H1 (cell line): ENCODE results near the gene PKD1. TPM values are rescaled to one million over a fixed set of nuclear protein-coding genes. Genes with fewer than 3 reads are reported as not detected.
"Not testable (repeated sequence)": the region's sequence is repeated elsewhere in the genome, so short reads cannot be mapped to it uniquely, and the experiment has no call there.

Source experiments
- CTCF ChIA-PET: fragments of 300-600 bp; sonication (Branson Sonifier 250); formaldehyde crosslinking; loops from one replicate; lab custom pipeline; 2021; ENCODE audit not compliant: partially characterized antibody; lab: Charles Lee
- POLR2A ChIA-PET: fragments of 300-600 bp; sonication (Branson Sonifier 250); formaldehyde crosslinking; loops from one replicate; lab custom pipeline; 2021; ENCODE audit warnings: inconsistent platforms; ENCODE audit not compliant: partially characterized antibody; lab: Charles Lee
- DNase-seq, 2 experiments: peaks; one replicate each; pipeline versions ENCODE4 v3.0.0 to v3.0.0-alpha.2; 2010 to 2022; ENCODE audit warnings: low spot score in 2 of 2, low read depth in 1 of 2, mixed read lengths in 1 of 2
- FAIRE-seq: peaks from 2 replicates; lab custom pipeline; 2011; peaks lifted over from hg19 to GRCh38; lab: Jason Lieb, UNC
- H2AFZ ChIP-seq: 2 replicates; pipeline ENCODE4 v1.8.1; 2012; ENCODE audit warnings: low read length, inconsistent platforms
- H2AK5ac ChIP-seq: 2 replicates; pipeline ENCODE4 v1.6.1; 2013; ENCODE audit warnings: low read depth, low read length
- H2BK120ac ChIP-seq: replicated peaks from 2 replicates; pipeline ENCODE3; 2013; ENCODE audit warnings: low read depth, low read length, inconsistent platforms
- H2BK12ac ChIP-seq: 2 replicates; pipeline ENCODE4 v1.6.1; 2013; ENCODE audit warnings: low read depth, low read length
- H2BK15ac ChIP-seq: 2 replicates; pipeline ENCODE4 v1.6.1; 2013; ENCODE audit warnings: low read length
- H2BK20ac ChIP-seq: 2 replicates; pipeline ENCODE4 v1.6.1; 2013; ENCODE audit warnings: low read length
- H2BK5ac ChIP-seq: 2 replicates; pipeline ENCODE4 v1.6.1; 2013; ENCODE audit warnings: low read depth, low read length
- H3K14ac ChIP-seq: 2 replicates; pipeline ENCODE4 v1.6.1; 2013; ENCODE audit warnings: inconsistent platforms; ENCODE audit not compliant: insufficient read length
- H3K18ac ChIP-seq: 2 replicates; pipeline ENCODE4 v1.6.1; 2013; ENCODE audit warnings: low read length; ENCODE audit errors: extremely low read depth
- H3K23ac ChIP-seq: 2 replicates; pipeline ENCODE4 v1.6.1; 2013; ENCODE audit warnings: inconsistent platforms; ENCODE audit not compliant: insufficient read length
- H3K23me2 ChIP-seq: 2 replicates; pipeline ENCODE4 v1.6.1; 2013; ENCODE audit warnings: low read depth, low read length
- H3K27ac ChIP-seq: 2 replicates; pipeline ENCODE4 v1.6.1; 2011; ENCODE audit warnings: low read depth, low read length, inconsistent platforms
- H3K27me3 ChIP-seq, 4 experiments: replicated peaks in 1 of 4; 1 replicate in 1 of 4; 2 replicates in 3 of 4; pipeline versions ENCODE4 v1.6.1 to v1.8.1; 2011 to 2013; ENCODE audit warnings: low read length in 3 of 4, mild to moderate bottlenecking in 3 of 4, inconsistent platforms in 2 of 4, mixed read lengths in 2 of 4, moderate library complexity in 1 of 4; ENCODE audit not compliant: control insufficient read depth in 3 of 4, insufficient read depth in 3 of 4; ENCODE audit errors: extremely low read depth in 1 of 4
- H3K36me3 ChIP-seq, 4 experiments: 2 replicates each; pipeline versions ENCODE4 v1.6.1 to v1.8.1; 2011 to 2013; ENCODE audit warnings: mild to moderate bottlenecking in 4 of 4, low read length in 3 of 4, moderate library complexity in 2 of 4, control low read depth in 1 of 4, inconsistent platforms in 1 of 4; ENCODE audit not compliant: insufficient read depth in 4 of 4, control insufficient read depth in 2 of 4
- H3K4ac ChIP-seq: replicated peaks from 2 replicates; pipeline ENCODE3; 2013; ENCODE audit warnings: low read length, low read depth, mixed read lengths, inconsistent platforms; ENCODE audit not compliant: insufficient read length
- H3K4me1 ChIP-seq, 4 experiments: replicated peaks in 1 of 4; 1 replicate in 1 of 4; 2 replicates in 3 of 4; pipeline versions ENCODE4 v1.6.1 to v1.8.1; 2011 to 2013; ENCODE audit warnings: low read length in 3 of 4, inconsistent platforms in 2 of 4, mixed read lengths in 1 of 4; ENCODE audit not compliant: insufficient read depth in 4 of 4, control insufficient read depth in 3 of 4
- H3K4me2 ChIP-seq, 2 experiments: 2 replicates each; pipeline versions ENCODE4 v1.6.1 to v1.8.1; 2011 to 2013; ENCODE audit warnings: low read depth in 2 of 2, low read length in 2 of 2, control low read depth in 1 of 2, inconsistent platforms in 1 of 2, mild to moderate bottlenecking in 1 of 2; ENCODE audit not compliant: insufficient read depth in 1 of 2
- H3K4me3 ChIP-seq, 4 experiments: fragments of 200-600, 300-600 bp in 1 of 4; sonication (generic), shearing (Covaris generic), sonication (Bioruptor Twin) in 1 of 4; 2 replicates each; pipeline versions ENCODE4 v1.5.1 to v1.8.1; 2011 to 2016; ENCODE audit warnings: low read length in 4 of 4, low read depth in 3 of 4, control low read depth in 2 of 4, inconsistent platforms in 2 of 4, mild to moderate bottlenecking in 2 of 4, mixed read lengths in 1 of 4, moderate library complexity in 1 of 4; ENCODE audit not compliant: insufficient read depth in 2 of 4; ENCODE audit errors: extremely low read depth in 1 of 4
- H3K56ac ChIP-seq: replicated peaks from 2 replicates; pipeline ENCODE3; 2013; ENCODE audit warnings: low read depth, mild to moderate bottlenecking, mixed read lengths, low read length, inconsistent platforms; ENCODE audit not compliant: insufficient read length
- H3K79me1 ChIP-seq: 2 replicates; pipeline ENCODE4 v1.6.1; 2013; ENCODE audit warnings: low read depth, low read length, control low read depth
- H3K79me2 ChIP-seq, 2 experiments: 2 replicates each; pipeline versions ENCODE4 v1.6.1 to v1.8.1; 2012 to 2013; ENCODE audit warnings: low read length in 2 of 2, mild to moderate bottlenecking in 2 of 2, inconsistent platforms in 1 of 2; ENCODE audit not compliant: insufficient read depth in 2 of 2, control insufficient read depth in 1 of 2
- H3K9ac ChIP-seq, 4 experiments: replicated peaks in 1 of 4; 1 replicate in 1 of 4; 2 replicates in 3 of 4; pipeline versions ENCODE4 v1.6.1 to v1.8.1; 2011 to 2013; ENCODE audit warnings: low read depth in 3 of 4, low read length in 3 of 4, control low read depth in 2 of 4, mild to moderate bottlenecking in 2 of 4, moderate library complexity in 2 of 4, inconsistent platforms in 1 of 4; ENCODE audit errors: extremely low read depth in 1 of 4
- H3K9me3 ChIP-seq, 2 experiments: 2 replicates each; pipeline versions ENCODE4 v1.6.1 to v1.8.1; 2012 to 2013; ENCODE audit warnings: mild to moderate bottlenecking in 2 of 2, moderate library complexity in 2 of 2, control low read depth in 1 of 2, inconsistent platforms in 1 of 2, low read depth in 1 of 2, low read length in 1 of 2, mixed read lengths in 1 of 2; ENCODE audit not compliant: insufficient read depth in 2 of 2
- H4K20me1 ChIP-seq, 2 experiments: replicated peaks in 1 of 2; 2 replicates each; pipeline versions ENCODE3 to v1.8.1; 2011 to 2013; ENCODE audit warnings: inconsistent platforms in 2 of 2, low read length in 2 of 2, mild to moderate bottlenecking in 1 of 2; ENCODE audit not compliant: insufficient read depth in 2 of 2, control insufficient read depth in 1 of 2
- H4K5ac ChIP-seq: 2 replicates; pipeline ENCODE4 v1.6.1; 2013; ENCODE audit warnings: low read length, low read depth, mixed read lengths, inconsistent platforms; ENCODE audit not compliant: insufficient read length
- H4K8ac ChIP-seq: 2 replicates; pipeline ENCODE4 v1.8.0; 2013; ENCODE audit warnings: mild to moderate bottlenecking, moderate library complexity, low read length, inconsistent platforms; ENCODE audit not compliant: insufficient read depth; ENCODE audit errors: extremely low read depth
- H4K91ac ChIP-seq: replicated peaks from 2 replicates; pipeline ENCODE3; 2013; ENCODE audit warnings: low read length, mixed read lengths, inconsistent platforms; ENCODE audit not compliant: insufficient read length
- WGBS, 2 experiments: shearing (Covaris generic) in 1 of 2; methylation state at CpG; one replicate each; pipeline versions ENCODE4 v1.1.6 to v1.1.7; 2013 to 2015; ENCODE audit warnings: low lambda C conversion rate in 2 of 2, mixed read lengths in 2 of 2, inconsistent platforms in 1 of 2, low coverage in 1 of 2, missing lambda C conversion rate in 1 of 2; ENCODE audit not compliant: insufficient replicate concordance in 2 of 2, insufficient coverage in 1 of 2, insufficient read length in 1 of 2; ENCODE audit errors: extremely low coverage in 1 of 2, missing lambda C conversion rate in 1 of 2; 5-methylcytosine and 5-hydroxymethylcytosine counted together
- polyA plus RNA-seq, 7 experiments: library from polyadenylated mRNA; depleted of rRNA in 3 of 7; stranded (reverse) in 5 of 7; unstranded in 2 of 7; fragments of >200 nt in 5 of 7; fragments of 200-250 nt in 2 of 7; gene quantifications; 1 replicate in 5 of 7; 2 replicates in 1 of 7; 4 replicates in 1 of 7; pipeline versions ENCODE4 v1.2.1 to v1.2.3, GENCODE V29; 2011 to 2013; ENCODE audit warnings: missing spikeins in 2 of 7, mixed read lengths in 2 of 7
- total RNA-seq: library from RNA; stranded (reverse); fragmentation: NEBNext Ultra II Directional; extraction: Animal tissue kit (Norgen Biotek cat#: 25700); gene quantifications from 2 replicates; pipeline ENCODE4 v1.2.1, GENCODE V29; 2021

PKD1 gene
- total and polyA plus RNA-seq, 2 of the 8 experiments (the other 6 are each of a cell fraction or from before 2014, with no cell fraction given), result 40.6 to 52.7 TPM

DNA sequence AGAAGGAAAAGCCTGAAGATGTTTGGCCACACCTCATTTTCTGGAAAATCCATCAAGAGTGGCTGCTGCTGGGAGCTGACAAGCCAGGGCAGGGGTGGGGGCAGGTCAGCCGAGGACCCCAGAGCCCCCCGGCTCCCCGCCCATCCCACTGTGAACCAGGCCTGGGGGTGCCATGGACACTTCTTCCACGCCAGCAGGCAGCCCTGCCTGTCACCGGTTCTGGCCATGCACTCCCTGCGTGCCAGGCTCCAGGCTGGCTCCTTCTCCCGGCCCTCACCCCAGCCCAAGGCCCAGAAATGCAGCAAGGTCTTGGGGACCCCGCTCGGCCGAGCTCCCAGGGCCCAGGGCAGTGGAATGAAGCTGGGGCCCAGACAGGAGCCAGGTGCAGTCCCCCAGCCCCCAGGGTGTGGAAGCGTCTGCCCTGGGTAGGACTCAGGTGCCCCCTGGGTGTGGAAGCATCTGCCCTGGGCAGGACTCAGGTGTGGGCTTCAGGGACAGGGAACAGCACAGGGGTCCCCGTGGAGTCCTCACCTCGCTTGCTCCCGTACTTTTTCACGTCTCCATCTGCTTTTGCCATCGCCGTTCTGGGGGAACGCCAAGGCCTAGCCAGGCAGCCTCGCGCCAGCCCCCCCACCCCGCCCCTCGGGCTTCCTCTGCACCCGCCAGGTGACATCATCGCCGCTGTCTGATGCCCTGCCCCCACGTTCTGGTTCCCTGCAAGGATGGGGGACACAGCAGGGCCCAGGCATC is 12.6 kb downstream of the PKD1 start:
- H2AK5ac ChIP-seq, FAIRE-seq, H4K91ac ChIP-seq, H4K5ac ChIP-seq, H4K20me1 ChIP-seq, H3K4me3 ChIP-seq, H3K18ac ChIP-seq, H3K27ac ChIP-seq, H3K4ac ChIP-seq, H4K8ac ChIP-seq, H3K23me2 ChIP-seq, H2BK5ac ChIP-seq, H2AFZ ChIP-seq, H2BK15ac ChIP-seq, H2BK20ac ChIP-seq, H3K27me3 ChIP-seq, H2BK12ac ChIP-seq, H3K9ac ChIP-seq, H3K23ac ChIP-seq, H3K14ac ChIP-seq, H3K36me3 ChIP-seq, H3K79me1 ChIP-seq, H3K9me3 ChIP-seq, H2BK120ac ChIP-seq, H3K56ac ChIP-seq, DNase-seq, H3K4me2 ChIP-seq: not testable (repeated sequence)
- Histone ChIP-seq H3K79me2 (peaks cover 0 to 26% of the 10 kb centered on the region in 2 experiments; a peak in 3 of 4 replicates), H3K4me1 (peaks cover 0 to 23% (median 14%) of the 10 kb centered on the region in 4 experiments; a peak in 6 of 7 replicates)
- ChIA-PET CTCF (interaction anchor here (0.5 to 0.7 kb wide), 2 partner anchors 17 to 715 kb away, joined by 3 read pairs; no protein-coding TSS in a partner anchor), POLR2A (interaction anchor here (1.4 to 2.4 kb wide), 2 partner anchors 30 to 32 kb away, joined by 3 to 7 read pairs; partner anchors contain the start of gene TRAF7)
- 81% methylated on average over 7 of the region's 26 CpGs; no CpG with 5 or more reads in 1 of the 2 experiments for WGBS, 2 experiments
